T-helper 22 cell (primary cell): Measurements from ENCODE around the gene FOS.

ENCODE experiments used
- DNase-seq: peaks from one replicate; pipeline ENCODE4 v3.0.0-alpha.2; 2020; ENCODE audit warnings: low read depth

Gene FOS

DNA sequence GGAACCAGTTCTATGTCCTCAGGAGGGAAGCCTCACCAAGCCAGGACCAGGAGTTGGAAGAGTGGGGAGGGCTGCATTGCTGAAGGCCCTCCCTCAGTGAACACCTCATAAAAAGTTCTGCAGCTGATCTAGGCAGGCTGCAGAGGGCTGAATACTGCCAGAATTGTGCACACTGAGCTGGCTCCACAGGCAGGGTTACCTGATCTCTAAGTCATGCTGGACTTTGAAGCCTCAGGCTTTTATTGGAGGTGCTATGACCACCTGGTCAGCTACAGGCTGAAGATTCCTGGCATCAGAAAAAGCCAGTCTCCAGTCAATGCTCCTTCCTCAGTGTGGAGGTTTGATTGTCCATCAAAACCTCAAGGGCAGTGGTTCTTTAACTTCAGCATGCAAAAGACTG lies 39.7 kb downstream of the FOS start:
- DNase-seq = no peak

DNA sequence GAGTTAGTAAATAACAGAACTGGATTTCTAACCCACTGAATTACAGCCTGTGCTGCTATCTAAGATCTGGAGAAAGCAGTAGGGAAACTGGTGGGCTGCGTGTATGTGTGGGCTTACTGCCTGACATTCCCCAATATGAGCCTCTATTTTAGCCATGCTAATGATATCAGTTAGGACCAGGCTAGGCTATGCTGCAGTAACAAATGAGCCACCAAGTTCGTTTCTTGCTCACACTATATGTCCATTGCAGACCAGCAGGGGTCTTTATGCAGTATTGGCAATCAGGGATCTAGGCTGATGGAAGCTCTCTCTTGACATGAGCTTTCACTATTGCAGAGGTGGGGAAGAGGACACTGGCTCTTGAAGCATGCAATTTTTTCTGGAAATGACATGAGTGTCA lies 40.4 kb downstream of the FOS start:
- no peak for DNase-seq

GRCh38 chr14:75320196-75320595 lies 41.6 kb downstream of the FOS start:
- DNase-seq = no peak

DNA sequence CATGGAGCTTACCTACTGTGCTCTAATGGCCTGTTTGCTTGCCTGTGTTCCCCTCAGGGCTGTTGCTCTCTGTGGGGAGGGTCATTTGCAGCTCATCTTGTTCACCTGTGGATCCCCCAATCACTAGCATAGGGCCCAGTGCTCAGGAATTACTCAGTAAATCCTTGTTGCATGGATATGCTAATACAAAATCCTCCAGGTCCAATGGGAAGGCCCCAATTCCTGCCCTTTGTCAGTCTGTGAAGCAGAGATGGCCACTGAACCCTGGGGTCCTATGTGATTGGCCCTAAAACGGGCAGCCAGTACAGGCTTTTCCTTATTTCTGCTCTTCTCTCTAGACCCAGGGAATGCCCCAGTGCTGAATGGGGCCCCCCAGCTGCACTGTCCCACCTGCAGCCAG lies 44.1 kb downstream of the FOS start:
- DNase-seq = no peak

- no peak for DNase-seq
These were observed 44.9 kb downstream of the FOS start for GRCh38 chr14:75323571-75323970.

GRCh38 chr14:75328558-75329155 lies 50.0 kb downstream of the FOS start:
- no peak for DNase-seq

GRCh38 chr14:75329369-75329768 lies 50.7 kb downstream of the FOS start:
- DNase-seq = no peak

DNA sequence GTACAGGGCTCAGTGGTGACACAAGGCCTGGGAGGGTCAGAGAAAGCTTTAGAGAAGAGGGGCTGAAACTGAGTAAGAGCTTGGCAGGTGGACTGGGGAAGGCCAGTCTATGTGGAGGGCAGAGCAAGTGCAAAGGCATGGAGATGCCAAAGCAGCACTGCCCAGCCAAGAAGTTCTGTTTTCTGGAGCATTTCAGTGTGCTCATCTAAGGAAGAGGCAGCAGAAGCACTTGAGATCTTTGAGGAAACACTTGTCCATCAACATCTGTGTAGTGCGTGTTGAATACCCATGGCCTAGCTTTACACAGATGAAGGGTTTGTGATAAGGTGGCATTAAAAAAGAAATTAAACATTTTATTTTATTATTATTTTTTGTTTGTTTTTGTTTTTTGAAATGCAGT lies 52.8 kb downstream of the FOS start:
- DNase-seq = no peak
